Suppressor macrophage treated with lipopolysaccharide for 4 hours (primary cell): Measurements from ENCODE around the gene PLAAT5.
"Not testable (repeated sequence)": the region's sequence is repeated elsewhere in the genome, so short reads cannot be mapped to it uniquely, and the experiment has no call there.

Experiments
- DNase-seq: peaks from one replicate; pipeline ENCODE4 v3.0.0-alpha.2; 2020

Gene PLAAT5, protein sequence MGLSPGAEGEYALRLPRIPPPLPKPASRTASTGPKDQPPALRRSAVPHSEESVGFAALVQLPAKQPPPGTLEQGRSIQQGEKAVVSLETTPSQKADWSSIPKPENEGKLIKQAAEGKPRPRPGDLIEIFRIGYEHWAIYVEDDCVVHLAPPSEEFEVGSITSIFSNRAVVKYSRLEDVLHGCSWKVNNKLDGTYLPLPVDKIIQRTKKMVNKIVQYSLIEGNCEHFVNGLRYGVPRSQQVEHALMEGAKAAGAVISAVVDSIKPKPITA

DNA sequence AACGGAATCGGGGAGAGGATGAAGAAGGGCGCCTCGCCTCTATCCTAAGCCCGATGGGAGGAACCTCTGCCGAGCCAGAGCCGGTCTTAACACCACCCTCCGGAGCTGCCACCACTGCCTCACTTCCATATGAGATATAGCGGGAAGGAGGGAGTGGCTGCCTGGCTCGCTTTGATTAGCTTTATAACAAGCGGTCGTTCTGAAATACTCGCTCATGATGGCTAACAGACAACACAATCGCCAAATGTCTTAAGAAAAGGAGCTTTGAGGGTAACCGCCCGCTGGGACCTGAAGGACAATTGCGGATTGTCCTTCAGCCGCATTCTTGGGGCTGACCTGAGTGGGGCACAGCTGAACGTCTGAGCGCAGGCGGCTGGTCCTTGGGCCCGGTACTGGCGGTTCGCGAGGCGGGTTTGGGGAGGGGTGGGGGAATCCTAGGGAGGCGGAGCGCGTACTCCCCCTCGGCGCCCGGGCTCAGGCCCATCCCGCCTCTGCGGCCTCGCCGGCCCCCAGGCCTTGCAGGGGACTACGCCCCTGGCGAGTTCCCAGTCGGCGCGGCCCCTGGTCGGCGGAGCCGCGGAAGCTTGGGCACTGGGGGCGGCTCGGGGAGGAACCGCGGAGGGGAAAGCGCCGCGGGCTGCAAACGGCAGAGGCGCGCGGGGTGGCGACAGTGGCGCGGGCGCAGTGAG lies at the start of gene PLAAT5:
Gene PLAAT5, minus strand, starts transcription at position 617 of the 689 bp plus-strand sequence. Its CDS starts 133 bp downstream, at position 484.
- peak; percentile 25 for DNase-seq

DNA sequence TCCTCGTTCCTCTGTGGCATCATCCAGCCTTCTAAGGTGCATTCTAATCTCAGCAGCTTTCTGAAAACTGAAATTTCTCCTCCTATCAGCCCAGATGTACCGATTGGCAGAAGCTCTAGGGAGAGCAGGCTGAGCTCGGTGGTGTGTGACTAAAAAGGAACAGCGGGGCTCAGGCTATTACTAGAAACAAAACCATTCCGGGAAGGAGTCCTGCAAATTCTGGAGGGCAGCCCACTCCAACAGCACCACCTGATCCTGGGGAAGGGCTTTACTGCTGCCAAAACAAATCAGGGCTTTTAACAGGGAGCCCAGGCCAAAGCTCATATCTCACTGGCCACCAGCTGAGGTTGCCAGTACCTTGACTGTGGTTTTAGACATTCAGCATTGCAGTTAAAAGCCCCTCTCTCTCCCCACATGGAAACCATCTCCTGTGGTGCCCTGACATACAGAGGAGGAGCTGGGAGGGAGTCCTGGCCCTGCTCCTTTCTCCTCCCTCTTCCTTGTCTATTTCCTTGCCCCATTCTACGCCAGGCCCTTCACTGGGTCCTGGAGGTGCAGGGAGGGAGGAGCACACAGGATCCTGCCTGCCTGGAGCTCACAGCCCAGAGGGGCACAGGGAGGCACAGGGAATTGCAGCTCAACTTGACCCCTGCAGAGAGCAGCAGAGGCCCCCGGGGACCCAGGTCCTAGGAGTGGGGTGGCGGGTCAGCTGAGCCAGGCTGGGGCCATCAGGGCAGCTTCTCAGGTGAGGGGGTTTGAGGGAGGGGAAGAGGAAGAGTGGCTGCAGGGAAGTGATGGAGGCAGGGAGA lies 46.5 kb upstream of the PLAAT5 start:
- peak; percentile 33 for DNase-seq

DNA sequence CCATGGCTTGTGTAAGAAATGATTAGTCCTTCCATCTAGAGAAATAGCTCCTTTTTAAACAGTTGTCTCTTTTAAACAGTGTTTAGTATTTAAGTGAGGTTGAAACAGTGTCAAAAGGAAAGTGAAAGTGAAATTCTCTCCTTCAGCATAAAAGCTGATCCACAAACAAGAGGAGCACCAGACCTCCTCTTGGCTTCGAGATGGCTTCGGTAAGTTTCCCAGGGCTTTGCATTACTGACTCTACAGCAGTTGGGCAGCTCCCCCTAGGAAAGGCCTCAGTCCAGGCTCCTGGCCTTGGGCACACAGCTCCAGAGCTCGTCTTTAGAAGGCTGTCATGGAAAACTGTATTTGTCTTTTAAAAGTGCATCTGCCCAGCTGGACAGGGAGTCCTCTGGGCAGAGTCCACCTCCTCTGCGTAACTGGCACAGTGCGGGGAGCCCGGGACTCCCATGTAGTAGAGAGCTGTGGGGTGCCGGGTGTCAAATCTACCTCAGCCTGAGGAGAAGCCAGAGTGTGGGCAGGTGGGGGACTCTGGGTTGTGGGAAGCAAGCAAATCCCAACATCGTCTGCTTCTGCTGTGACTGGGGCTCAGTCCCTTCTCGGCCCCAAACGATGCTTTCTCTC lies 45.8 kb upstream of the PLAAT5 start, which contains the start of gene PLAAT4:
Gene PLAAT4, plus strand, starts transcription at position 140 of the 624 bp plus-strand sequence. Its CDS starts 61 bp downstream, at position 201.
- DNase-seq: peak; percentile 83

DNA sequence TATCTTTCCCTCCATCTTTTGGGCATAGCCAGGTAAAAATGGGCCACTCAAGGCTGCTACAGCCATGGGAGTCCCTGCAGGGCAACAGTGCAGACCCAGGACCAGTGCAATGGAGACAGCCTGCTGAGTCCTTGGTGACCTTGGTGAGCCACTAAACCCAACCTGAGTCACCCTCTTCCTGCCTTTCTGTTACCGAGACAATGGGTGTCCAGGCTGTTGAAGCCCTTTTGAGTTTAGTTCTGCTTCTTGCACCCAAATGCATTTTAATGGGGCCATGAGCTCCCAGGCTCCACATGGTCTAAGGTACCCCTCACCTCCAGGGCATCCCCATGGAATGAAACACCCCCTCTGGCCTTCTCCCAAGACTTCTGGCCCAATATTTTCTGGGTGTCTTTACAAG lies 44.8 kb upstream of the PLAAT5 start:
- DNase-seq: no peak

DNA sequence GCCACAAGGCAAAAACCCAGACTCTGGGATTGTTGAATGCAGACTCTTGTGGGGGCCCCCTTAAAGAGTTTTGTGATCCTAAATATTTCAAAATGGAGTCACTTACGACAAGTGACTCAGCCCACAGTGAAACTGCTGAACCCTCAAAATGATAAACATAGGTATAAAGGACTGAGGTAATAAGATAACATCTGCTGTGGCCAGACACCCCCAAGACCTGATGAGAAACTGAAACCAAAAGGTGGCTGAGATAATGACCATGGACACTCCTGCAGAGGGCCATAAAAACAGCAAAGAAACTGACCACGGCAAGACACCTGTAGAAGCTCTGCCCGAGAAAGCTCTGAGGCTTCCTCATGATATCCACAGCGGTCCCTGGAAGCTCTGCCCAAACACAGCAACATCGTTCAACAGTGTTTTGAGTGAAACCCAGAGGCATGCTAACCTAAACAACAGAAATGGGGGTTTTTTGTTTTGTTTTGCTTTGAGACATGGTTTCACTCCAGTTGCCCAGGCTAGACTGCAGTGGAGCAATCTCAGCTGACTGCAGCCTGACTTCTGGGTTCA lies 44.0 kb upstream of the PLAAT5 start:
- no peak for DNase-seq

DNA sequence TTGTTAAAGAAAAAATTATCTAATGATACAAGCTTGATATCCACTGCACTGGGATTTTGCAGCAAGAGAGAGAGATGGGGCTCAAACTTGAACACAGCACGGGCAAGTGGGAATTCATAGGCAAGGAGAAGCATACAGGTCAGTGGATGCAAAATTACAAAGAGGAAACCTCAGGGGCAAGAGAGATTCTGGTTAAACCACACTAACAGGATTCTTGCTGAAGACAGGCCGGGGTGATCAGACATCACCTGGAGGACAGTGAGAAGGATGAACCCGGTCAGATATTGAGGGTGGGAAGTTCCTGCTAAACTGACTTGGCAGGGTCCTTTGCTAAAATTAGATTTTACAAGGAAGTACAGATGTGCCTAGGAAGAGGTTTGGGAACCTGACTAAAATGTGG lies 43.1 kb upstream of the PLAAT5 start:
- DNase-seq: no peak

DNA sequence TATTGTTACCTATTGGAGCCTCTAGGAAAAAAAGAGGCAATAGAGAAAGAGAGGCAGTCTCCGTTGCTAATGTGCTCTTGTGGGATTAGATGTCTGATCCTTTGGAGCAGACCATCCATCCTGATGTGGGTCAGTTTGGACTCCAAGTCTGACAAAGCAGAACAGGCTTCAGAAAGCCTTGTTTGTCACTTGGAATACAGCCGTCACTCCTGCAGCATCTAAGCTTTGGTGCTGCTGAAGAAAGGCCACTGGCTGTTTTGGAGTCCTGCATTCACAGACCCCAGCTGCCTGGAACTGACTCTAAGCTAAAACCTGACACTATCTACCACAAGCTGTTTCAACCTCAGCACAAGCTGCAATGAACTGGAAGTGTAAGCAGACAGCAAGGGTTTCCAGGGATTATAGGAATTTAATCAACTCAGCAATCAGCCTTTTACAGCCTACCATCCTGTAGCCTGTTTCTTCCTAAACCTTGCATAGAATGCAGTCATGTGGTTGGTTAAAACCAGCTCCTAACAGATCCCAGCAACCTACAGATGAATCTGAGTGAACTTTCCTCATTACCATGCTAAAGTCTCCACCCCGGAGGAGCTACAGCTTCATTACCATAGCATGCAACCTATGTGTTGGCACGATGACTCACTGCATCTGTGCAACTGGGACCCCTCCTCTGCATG lies 42.0 kb upstream of the PLAAT5 start:
- DNase-seq: no peak

DNA sequence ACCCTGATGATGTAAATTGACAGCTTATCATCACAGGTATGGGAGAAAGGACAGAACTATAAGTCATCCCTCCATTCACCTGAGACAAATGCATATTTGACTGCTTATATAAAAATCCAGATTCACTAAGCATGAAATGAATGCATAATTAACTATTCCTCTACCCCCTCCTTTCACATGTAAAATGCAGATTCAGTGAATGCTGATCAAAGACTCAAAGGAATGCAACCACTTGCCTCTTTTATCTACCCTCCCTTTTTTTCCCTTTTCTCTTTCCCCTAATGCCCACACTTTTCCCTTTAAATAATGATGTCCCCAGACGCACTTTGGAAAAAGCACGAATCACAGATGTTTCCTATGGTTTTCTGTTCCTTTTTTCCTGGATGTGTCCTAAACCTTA lies 41.1 kb upstream of the PLAAT5 start:
- DNase-seq: no peak

DNA sequence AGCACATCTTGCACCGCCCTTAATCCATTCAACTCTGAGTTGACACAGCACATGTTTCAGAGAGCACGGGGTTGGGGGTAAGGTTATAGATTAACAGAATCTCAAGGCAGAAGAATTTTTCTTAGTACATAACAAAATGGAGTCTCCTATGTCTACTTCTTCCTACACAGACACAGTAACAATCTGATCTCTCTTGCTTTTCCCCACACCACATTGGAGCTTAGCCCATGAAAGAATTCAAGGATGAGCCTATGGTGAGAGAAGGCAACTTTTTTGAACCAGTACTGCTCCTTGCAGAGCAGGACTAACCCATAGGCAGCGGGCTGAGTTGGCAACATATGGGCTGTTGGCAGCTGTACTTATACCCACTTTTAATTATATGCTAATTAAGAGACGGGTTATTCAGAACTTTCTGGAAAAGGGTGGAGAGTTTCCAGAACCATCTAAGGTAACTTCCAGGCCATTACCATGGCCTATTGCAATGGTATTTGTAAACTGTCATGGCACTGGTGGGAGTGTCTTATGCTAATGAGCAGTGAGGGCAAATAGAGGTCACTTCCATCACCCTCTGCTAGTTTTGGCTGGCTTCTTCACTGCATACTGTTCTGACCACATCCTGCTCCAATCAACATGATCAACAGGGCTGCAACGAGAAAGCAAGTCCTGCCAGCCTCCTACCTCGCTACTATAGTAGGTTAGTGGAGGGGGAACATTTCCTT lies 40.3 kb upstream of the PLAAT5 start:
- DNase-seq: not testable (repeated sequence)

DNA sequence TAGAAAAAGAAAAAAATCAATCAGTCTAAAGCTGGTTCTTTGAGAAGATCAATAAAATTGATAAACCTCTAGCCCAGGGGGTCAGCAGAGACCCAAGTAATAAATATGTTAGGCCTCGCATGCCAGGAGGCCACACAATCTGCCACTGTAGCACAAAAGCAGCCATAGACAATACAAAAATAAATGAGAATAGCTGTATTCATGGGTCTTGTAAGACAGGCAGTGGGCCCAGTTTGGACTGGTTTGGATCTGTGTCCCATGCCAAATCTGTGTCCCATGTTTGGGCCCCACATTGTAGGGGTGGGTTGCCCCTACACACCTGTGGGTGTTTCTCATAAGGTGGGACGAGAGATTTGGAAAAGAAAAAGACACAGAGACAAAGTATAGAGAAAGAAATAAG lies 39.1 kb upstream of the PLAAT5 start:
- DNase-seq: no peak

DNA sequence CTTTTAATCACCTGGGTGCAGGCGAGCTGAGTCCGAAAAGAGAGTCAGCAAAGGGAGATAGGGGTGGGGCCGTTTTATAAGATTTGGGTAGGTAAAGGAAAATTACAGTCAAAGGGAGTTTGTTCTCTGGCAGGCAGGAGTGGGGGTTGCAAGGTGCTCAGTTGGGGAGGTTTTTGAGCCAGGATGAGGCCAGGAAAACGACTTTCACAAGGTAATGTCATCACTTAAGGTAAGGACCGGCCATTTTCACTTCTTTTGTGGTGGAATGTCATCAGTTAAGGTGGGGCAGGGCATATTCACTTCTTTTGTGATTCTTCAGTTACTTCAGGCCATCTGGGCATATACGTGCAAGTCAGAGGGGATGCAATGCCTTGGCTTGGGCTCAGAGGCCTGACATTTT lies 38.4 kb upstream of the PLAAT5 start:
- not testable (repeated sequence) for DNase-seq

DNA sequence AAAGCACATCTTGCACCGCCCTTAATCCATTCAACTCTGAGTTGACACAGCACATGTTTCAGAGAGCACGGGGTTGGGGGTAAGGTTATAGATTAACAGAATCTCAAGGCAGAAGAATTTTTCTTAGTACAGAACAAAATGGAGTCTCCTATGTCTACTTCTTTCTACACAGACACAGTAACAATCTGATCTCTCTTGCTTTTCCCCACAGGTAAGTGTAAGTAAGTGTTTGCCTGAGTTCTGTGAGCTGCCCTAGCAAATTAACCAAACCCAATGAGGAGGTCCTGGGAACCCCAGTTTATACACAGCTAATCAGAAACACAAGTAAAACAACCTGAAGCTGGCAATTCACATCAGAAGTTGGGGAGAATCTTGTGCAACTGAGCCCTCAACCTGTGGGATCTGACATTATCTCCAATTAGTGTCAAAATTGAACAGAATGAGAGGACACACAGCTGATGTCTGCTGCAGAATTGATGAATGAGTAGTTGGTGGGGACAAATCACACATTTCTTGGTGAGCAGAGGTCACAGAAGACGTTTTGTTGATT lies 37.8 kb upstream of the PLAAT5 start:
- not testable (repeated sequence) for DNase-seq

DNA sequence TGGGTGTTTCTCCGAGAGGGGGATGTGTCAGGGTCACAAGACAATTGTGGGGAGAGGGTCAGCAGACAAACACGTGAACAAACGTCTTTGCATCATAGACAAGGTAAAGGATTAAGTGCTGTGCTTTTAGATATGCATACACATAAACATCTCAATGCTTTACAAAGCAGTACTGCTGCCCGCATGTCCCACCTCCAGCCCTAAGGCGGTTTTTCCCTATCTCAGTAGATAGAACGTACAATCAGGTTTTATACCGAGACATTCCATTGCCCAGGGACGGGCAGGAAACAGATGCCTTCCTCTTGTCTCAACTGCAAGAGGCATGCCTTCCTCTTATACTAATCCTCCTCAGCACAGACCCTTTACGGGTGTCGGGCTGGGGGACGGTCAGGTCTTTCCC lies 37.2 kb upstream of the PLAAT5 start:
- DNase-seq: not testable (repeated sequence)

DNA sequence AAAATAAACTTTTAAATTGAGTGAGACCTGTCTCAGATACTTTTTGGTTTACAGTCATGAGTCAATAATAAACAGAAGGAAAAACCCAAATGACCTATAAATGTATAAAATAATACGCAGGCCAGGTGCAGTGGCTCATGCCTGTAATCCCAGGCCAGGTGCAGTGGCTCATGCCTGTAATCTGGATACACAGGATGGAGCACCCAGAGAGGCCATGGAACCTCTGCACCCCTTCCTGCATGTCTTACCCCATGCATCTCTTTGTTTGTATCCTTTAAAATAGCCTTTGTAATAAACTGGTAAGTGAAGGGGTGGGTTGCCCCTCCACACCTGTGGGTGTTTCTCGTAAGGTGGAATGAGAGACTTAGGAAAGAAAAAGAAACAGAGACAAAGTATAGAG lies 36.7 kb upstream of the PLAAT5 start:
- DNase-seq: no peak

DNA sequence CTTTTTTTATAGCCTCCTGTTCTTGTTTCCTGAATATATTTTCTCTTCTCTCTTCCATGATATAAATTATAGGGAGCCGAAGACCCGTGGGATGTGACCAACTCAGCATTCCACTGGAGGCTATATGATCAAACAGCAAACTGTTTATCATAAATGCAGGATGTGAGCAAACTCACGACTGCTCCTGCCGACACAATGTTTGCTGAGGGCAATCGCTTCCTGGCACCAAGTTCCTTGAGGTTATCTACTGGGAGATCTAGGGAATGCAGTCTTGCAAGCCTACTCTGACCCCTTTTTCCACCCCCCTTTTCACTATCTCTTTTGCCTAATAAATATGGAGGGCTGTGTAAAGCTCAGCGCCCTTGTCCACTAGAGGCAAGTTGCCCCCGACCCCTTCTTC lies 32.2 kb upstream of the PLAAT5 start:
- no peak for DNase-seq

DNA sequence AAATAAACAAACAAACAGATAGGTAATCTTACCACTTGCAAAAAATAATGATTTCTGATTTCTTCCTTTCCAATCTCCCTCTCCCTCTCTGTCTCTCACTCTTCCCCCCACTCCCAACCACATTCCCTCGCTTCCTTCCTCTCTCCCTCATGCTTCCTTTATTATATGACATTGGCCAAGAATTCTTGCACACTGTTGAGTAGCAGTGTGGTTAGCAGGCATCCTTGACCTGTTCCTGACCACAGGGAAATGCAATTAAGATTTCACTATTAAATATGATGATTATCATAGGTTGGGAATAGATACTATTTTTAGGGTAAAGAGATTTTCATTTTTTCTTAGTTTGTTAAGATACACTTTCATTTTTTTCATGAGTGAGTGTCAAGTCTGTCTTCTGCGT lies 30.9 kb upstream of the PLAAT5 start:
- DNase-seq: no peak

DNA sequence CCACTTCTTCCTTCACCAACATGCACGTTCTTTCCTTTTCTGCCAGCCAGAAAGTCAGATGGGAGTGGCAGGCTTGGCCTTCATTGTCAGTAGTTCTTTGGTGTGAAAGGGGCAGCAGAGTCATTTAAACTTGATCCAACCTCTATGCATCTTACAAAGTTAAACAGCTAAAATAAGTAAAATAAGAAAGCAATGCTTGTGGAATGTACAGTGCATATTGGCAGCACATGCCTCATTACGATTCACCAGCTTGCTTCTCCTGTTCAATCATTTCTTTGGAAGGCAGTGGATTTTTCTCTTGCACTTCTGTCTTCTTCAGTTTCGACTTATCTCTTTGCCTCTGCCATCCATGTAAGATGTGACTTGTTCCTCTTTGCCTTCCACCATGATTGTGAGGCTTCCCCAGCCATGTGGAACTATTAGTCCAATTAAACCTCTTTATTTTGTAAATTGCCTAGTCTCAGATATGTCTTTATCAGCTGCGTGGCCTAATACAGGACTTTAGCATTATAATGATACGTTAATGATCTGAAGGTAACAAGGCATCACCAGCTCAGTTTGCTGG lies 29.7 kb upstream of the PLAAT5 start:
- no peak for DNase-seq

DNA sequence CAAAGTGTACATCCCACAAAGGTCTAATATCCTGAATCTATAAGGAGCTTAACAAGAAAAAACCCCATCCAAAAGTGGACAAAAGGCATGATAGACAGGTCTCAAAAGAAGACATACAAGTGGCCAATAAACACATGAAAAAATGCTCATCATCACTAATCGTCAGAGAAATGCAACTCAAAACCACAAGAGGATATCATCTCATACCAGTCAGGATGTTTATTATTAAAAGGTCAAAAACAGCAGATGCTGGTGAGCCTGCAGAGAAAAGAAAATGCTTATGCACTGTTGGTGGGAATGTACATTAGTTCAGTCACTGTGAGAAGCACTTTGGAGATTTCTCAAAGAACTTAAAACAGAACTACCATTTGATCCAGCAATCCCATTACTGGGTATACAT lies 27.6 kb upstream of the PLAAT5 start:
- no peak for DNase-seq

DNA sequence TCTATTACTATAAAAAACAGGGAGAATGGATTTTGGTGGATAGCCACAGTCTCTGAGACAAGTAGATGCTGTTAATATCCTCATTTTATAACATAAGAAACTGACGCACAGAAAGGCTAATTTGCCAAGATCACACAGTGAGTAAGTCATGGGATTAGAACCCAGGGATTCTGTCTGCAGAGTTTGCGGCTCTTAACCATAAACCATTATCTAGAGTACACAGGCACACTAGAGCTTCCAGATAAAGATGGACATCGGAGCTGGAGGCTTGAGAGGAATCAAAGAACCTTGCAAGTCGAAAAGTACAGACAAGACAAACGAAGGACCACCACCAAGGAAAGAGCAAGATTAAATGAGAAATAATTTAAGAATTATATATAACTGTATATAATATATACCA lies 26.2 kb upstream of the PLAAT5 start:
- DNase-seq: no peak

DNA sequence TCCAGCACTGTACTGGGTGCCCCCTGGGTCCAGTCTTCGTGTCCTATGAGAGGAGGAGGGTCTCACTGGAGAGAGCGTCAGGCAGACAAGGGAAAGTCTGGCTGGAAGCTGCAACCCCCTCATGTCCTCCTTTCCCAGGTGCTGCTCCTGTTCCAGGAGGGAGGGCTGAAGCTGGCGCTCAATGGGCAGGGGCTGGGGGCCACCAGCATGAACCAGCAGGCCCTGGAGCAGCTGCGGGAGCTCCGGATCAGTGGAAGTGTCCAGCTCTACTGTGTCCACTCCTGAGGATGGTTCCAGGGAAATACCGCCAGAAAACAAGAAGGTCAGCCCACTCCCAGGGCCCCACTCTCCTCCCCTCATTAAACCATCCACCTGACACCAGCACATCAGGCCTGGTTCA lies 25.1 kb upstream of the PLAAT5 start:
- no peak for DNase-seq

DNA sequence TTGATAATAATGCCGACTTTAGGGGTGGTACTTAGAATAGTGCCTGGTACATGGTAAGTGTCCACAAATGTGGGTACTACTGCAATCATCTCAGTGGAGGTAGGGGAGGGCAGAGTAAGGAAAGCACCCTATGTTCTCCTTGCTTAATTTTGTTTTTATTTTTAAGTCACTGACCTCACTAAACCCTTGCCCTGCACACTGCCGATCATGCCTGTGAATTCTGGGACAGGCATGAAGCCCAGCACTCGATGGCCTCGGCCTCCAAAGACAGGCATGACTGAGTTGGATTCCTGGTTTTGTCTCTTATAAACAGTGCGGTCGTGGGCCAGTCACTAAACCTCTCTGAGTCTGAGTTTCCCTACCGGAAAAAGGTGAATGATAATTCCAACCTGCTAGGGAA lies 21.8 kb upstream of the PLAAT5 start:
- DNase-seq: no peak
